ENCODE results near the gene SLC25A45. TPM values are rescaled to one million over a fixed set of nuclear protein-coding genes. Genes with fewer than 3 reads are reported as not detected.

Gene SLC25A45
- total and polyA plus RNA-seq, 2 of the 4 experiments (the other 2 are of a cell fraction) = 0.72 to 1.2 TPM

GRCh38 chr11:65362320-65362931 is 20.0 kb downstream of the SLC25A45 start:
- no peak overlapping the region for H4K5ac ChIP-seq (ENCODE audit: low read depth, low read length)
- no peak overlapping the region for H3K4me2 ChIP-seq (ENCODE audit: low read depth, low read length)
- no peak overlapping the region for H3K23ac ChIP-seq (ENCODE audit: low read depth, low read length)
- H2BK5ac ChIP-seq (ENCODE audit: low read depth, low read length, poor library complexity, severe bottlenecking) = no peak overlapping the region
- DNase-seq (no peak), ATAC-seq (ENCODE audit: low read depth) (no peak)
- H2AFZ ChIP-seq (replicated peaks; ENCODE audit: low read length, poor library complexity) = no peak overlapping the region
- H3K9me3 ChIP-seq (ENCODE audit: control insufficient read depth, insufficient read depth, low read length) = no peaks in the 10 kb centered on the region
- no peak overlapping the region for H2BK15ac ChIP-seq (ENCODE audit: low read depth, low read length)
- peaks cover 6% of the 10 kb centered on the region for H3K27me3 ChIP-seq (ENCODE audit: control insufficient read depth, insufficient read depth, low read length)
- H3K27ac ChIP-seq (ENCODE audit: insufficient read depth, low read length) = no peak overlapping the region
- 79% methylated on average over 6 of the region's 10 CpGs; no CpG with 5 or more reads in 1 of the 2 experiments for WGBS, 2 experiments (ENCODE audit: extremely low coverage in 2 of 2, insufficient read length in 1 of 2)
- no peak overlapping the region for H2BK120ac ChIP-seq (ENCODE audit: low read depth, low read length)
- in situ Hi-C loops (cut with MboI; ENCODE audit: low sequenced_read_pairs) (no loop called here), intact Hi-C loops (cut with micrococcal nuclease) (no loop called here), dilution Hi-C loops (cut with HindIII; ENCODE audit: low sequenced_read_pairs, unreplicated experiment) (no loop called here)
- no peak overlapping the region for H3K9ac ChIP-seq (ENCODE audit: low read depth, low read length)
- BruUV-seq (replicated peaks) = no TSS peak
- no peak overlapping the region for H3K18ac ChIP-seq (ENCODE audit: low read depth, low read length)
- no peak for TF ChIP-seq POLR2A (IDR thresholded peaks at IDR 0.05; ENCODE audit: low read depth, low read length)
- H3K9me1 ChIP-seq (ENCODE audit: insufficient read depth, low read length) = no peaks in the 10 kb centered on the region; the same call in 1 of the 2 replicates
- H3K79me1 ChIP-seq (ENCODE audit: low read depth in 1 of 2, low read length in 2 of 2) = peaks cover 0 to 6% of the 10 kb centered on the region in 2 experiments; a peak in 1 of 4 replicates
- no peaks in the 10 kb centered on the region for H3K36me3 ChIP-seq (ENCODE audit: control insufficient read depth, insufficient read depth, low read length)
- no peak overlapping the region for H2AK9ac ChIP-seq (replicated peaks; ENCODE audit: low read depth, low read length, poor library complexity)
- ChIA-PET POLR2A (ENCODE audit: unreplicated experiment) (no interaction called here), CTCF (no interaction called here)
- H4K91ac ChIP-seq (ENCODE audit: insufficient read depth, low read depth, low read length) = no peak overlapping the region
- no peaks in the 10 kb centered on the region for H4K20me1 ChIP-seq (ENCODE audit: insufficient read depth, low read length)
- no peak overlapping the region for H3K4me3 ChIP-seq (ENCODE audit: insufficient read depth, low read depth, low read length)
- H3K4ac ChIP-seq (ENCODE audit: low read depth, low read length) = no peak overlapping the region
- H3K56ac ChIP-seq (ENCODE audit: extremely low read depth, insufficient read depth, low read length) = no peak overlapping the region
- no peak overlapping the region for H4K8ac ChIP-seq (ENCODE audit: low read depth in 2 of 2, low read length in 2 of 2)
- no peak overlapping the region for H2AK5ac ChIP-seq (ENCODE audit: low read depth, low read length)
- H3K4me1 ChIP-seq (ENCODE audit: control insufficient read depth, insufficient read depth, low read length) = no peaks in the 10 kb centered on the region; the same call in 1 of the 2 replicates
- H3K14ac ChIP-seq (replicated peaks; ENCODE audit: low read depth, low read length) = no peak overlapping the region
- H2BK20ac ChIP-seq (ENCODE audit: low read depth, low read length) = no peak overlapping the region
